Inflammatory macrophage (primary cell): ENCODE results near the gene PNLIP.

Experiments used
- DNase-seq, 2 donors: peaks; one replicate each; pipeline ENCODE4 v3.0.0-alpha.2; 2020 to 2022
- total RNA-seq, 18 experiments: gene quantifications; one replicate each; lab custom pipeline; 2026; ENCODE audit warnings: mixed read lengths in 6 of 18, inconsistent platforms in 2 of 18; lab: John Stamatoyannopoulos, UW

Gene PNLIP
- 0 to 0.20 (median 0) reads per million in 18 experiments for total RNA-seq

GRCh38 chr10:116545756-116546155, at the start of gene PNLIP:
Gene PNLIP, plus strand, starts transcription at chr10:116545931. Its CDS starts 162 bp downstream, at chr10:116546093.
- no peak for DNase-seq

GRCh38 chr10:116504786-116505185, 40.9 kb upstream of the PNLIP start:
- no peak for DNase-seq

GRCh38 chr10:116510565-116510964, 35.2 kb upstream of the PNLIP start:
- DNase-seq = no peak

- DNase-seq = no peak
Measured at GRCh38 chr10:116511365-116511764, 34.4 kb upstream of the PNLIP start.

GRCh38 chr10:116521424-116522290, 24.1 kb upstream of the PNLIP start:
- DNase-seq = peak; percentile 16 to 49

- DNase-seq = no peak
Measured at GRCh38 chr10:116522803-116523381, 22.8 kb upstream of the PNLIP start.

GRCh38 chr10:116524736-116525135, 21.0 kb upstream of the PNLIP start:
- no peak for DNase-seq

GRCh38 chr10:116526219-116526618, 19.5 kb upstream of the PNLIP start:
- DNase-seq = no peak

- DNase-seq = no peak
Measured at GRCh38 chr10:116536810-116537209, 8.9 kb upstream of the PNLIP start.

GRCh38 chr10:116538456-116538855, 7.3 kb upstream of the PNLIP start:
- DNase-seq = no peak

GRCh38 chr10:116538992-116539391, 6.7 kb upstream of the PNLIP start:
- no peak for DNase-seq

- no peak for DNase-seq
Measured at GRCh38 chr10:116540814-116541213, 4.9 kb upstream of the PNLIP start.

GRCh38 chr10:116542007-116542677, 3.6 kb upstream of the PNLIP start:
- no peak for DNase-seq

- no peak for DNase-seq
Measured at GRCh38 chr10:116545122-116545521, 609 bp upstream of the PNLIP start.

GRCh38 chr10:116548301-116548700, 2.6 kb downstream of the PNLIP start:
- DNase-seq = no peak

- no peak for DNase-seq
Measured at GRCh38 chr10:116553378-116553980, 7.7 kb downstream of the PNLIP start.

- no peak for DNase-seq
Measured at GRCh38 chr10:116554628-116555027, 8.9 kb downstream of the PNLIP start.

- no peak for DNase-seq
Measured at GRCh38 chr10:116555880-116556279, 10.1 kb downstream of the PNLIP start.

GRCh38 chr10:116557305-116557880, 11.7 kb downstream of the PNLIP start:
- no peak for DNase-seq

GRCh38 chr10:116565534-116565933, 19.8 kb downstream of the PNLIP start:
- no peak for DNase-seq

GRCh38 chr10:116566932-116567331, 21.2 kb downstream of the PNLIP start:
- DNase-seq = no peak

GRCh38 chr10:116567335-116567734, 21.6 kb downstream of the PNLIP start:
- DNase-seq = no peak

- DNase-seq = no peak
Measured at GRCh38 chr10:116574797-116575196, 29.1 kb downstream of the PNLIP start.
